Measurements from ENCODE around the gene SAMD4A.

SAMD4A gene

DNA sequence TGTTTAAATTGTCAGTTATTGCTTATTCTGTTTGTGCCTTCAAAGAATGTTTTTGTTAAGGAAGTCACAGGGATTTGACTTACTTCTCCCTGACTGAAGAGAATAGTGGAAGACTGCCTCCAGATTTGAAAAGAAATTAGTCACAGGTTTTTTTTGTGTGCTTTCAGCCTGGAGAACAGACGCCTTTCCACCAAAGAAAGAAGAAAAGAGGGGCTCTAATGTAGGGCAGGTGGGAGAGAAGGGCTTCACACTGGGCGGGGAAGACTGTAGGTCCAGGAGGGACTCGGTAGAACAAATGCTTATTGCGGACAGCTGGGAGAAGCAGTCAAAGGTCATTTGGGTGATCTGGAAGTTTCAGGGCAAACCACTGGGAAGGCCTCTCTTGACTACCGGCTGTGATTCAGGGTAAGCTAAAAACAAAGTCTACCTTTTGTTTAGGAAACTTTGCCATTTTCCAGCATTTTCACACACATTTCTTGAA, 76.8 kb downstream of the SAMD4A start:
- DNase-seq (ENCODE audit: low read depth in 2 of 2): no peak
- no peak overlapping the region for H3K4me3 ChIP-seq (replicated peaks in 1 of 2; ENCODE audit: low read depth in 2 of 2, low read length in 2 of 2)
- TF ChIP-seq, protein P1, sequence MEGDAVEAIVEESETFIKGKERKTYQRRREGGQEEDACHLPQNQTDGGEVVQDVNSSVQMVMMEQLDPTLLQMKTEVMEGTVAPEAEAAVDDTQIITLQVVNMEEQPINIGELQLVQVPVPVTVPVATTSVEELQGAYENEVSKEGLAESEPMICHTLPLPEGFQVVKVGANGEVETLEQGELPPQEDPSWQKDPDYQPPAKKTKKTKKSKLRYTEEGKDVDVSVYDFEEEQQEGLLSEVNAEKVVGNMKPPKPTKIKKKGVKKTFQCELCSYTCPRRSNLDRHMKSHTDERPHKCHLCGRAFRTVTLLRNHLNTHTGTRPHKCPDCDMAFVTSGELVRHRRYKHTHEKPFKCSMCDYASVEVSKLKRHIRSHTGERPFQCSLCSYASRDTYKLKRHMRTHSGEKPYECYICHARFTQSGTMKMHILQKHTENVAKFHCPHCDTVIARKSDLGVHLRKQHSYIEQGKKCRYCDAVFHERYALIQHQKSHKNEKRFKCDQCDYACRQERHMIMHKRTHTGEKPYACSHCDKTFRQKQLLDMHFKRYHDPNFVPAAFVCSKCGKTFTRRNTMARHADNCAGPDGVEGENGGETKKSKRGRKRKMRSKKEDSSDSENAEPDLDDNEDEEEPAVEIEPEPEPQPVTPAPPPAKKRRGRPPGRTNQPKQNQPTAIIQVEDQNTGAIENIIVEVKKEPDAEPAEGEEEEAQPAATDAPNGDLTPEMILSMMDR (IDR thresholded peaks at IDR 0.05; ENCODE audit: low read depth, low read length): no peak

DNA sequence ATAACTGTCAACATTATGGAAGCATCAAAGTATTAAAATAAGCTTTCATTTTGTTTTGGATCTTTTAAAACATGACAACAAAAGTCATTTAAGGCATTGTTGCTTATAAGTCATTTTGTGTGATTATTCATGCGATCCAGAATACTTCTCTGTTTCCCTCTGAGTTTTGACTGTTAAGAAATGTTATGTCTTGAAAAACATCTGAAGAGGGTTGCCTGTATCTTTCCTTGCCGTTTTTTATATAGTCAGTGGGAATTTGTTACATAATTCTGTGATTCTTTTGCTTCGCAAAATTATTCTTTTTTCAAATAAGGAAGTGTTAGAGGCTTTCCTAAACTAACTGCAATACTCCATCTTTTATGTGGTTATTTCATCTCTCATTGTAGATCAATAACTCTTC, 78.7 kb downstream of the SAMD4A start:
- TF ChIP-seq, protein P1 (IDR thresholded peaks at IDR 0.05; ENCODE audit: low read depth, low read length): no peak
- H3K4me3 ChIP-seq (replicated peaks in 1 of 2; ENCODE audit: low read depth in 2 of 2, low read length in 2 of 2): no peak overlapping the region
- no peak for DNase-seq (ENCODE audit: low read depth in 2 of 2)

DNA sequence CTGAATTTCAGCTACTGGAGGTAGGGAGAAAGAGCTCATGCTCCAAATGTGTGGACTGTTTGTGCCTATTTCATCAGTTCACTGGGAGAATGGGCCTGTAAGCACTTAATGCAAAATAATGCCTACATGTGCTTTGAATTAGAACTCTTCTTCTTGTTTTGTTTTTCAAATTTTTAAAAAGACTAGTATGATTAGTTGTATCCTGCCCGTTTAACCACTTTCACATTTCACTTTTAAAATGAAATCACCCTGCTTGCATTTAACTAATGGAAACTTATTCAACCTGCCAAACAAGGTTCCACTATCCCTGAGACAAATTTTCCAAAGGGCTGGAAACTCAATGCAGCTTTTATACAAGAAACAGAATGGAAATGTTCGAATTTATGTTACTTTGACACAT, 79.7 kb downstream of the SAMD4A start:
- TF ChIP-seq, protein P1 (IDR thresholded peaks at IDR 0.05; ENCODE audit: low read depth, low read length): no peak
- no peak overlapping the region for H3K4me3 ChIP-seq (replicated peaks in 1 of 2; ENCODE audit: low read depth in 2 of 2, low read length in 2 of 2)
- DNase-seq (ENCODE audit: low read depth in 2 of 2): no peak

DNA sequence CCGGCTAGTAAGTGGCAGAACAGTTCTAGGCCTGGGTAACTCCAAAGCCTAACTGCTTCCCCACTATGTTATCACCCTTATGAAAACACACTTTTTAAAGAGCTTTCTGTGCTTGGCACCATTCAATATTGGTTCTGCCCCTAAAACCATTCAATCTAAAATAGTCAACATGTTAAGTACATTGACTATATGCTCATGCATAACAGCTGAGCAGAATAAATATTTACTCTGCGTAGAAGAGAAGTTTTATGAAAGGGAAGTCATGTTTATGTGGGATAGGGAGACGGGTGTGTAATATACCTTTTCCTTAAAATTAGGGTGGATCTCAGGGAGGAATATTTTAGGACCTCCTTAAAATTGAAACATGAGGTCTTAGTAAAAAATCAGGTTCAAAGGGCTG, 80.5 kb downstream of the SAMD4A start:
- no peak for DNase-seq (ENCODE audit: low read depth in 2 of 2)
- no peak overlapping the region for H3K4me3 ChIP-seq (replicated peaks in 1 of 2; ENCODE audit: low read depth in 2 of 2, low read length in 2 of 2)
- TF ChIP-seq, protein P1 (IDR thresholded peaks at IDR 0.05; ENCODE audit: low read depth, low read length): no peak

DNA sequence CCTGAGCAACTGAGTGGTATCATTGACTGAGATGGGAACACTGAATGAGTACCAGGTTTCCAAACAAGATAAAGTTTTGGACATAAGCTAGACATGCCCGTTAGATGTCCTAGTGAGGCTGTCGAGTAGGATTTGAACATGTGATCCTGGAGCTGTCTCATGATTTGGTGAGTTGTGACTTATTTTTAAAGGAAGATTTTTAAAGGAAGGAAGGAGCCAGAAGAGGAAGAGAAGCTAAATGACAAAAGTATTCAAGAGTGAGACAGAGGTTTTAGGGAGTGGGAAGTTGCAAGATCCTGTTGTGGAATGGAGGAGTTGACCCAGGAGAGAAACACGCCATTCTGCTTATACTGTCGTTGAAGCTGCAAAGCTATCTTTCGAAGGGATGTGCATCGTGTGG, 82.1 kb downstream of the SAMD4A start:
- TF ChIP-seq, protein P1 (IDR thresholded peaks at IDR 0.05; ENCODE audit: low read depth, low read length): no peak
- DNase-seq (ENCODE audit: low read depth in 2 of 2): no peak
- H3K4me3 ChIP-seq (replicated peaks in 1 of 2; ENCODE audit: low read depth in 2 of 2, low read length in 2 of 2): no peak overlapping the region

DNA sequence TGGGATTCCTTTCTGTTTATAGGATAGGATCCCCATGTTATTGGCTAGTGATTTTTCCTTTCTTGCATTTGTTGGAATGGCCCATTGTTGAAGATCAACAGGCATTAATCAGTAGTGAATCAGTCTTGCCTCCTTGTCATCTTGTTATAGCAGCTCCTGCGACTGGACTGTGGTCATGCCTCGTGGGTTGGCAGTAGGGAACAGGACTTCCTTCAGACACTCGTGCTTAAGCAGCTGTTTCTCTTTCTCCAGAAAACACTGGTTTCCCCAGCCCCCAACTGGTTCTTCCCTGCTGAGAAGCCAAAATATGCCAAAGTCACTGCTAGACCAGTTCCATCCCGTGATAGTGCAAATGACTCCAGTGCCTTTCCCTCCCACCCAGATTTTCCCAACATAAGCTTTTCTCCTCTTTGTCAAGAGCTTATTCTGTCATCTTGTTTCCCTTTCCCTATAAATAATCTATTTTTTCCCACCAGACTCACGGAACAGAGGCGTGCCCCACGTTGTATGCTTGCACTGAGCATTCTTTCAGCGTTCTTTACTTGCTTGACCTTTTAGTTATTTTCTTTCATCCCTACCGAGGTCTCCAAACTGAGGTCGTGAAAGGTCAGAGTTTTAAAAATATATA, 83.5 kb downstream of the SAMD4A start:
- TF ChIP-seq, protein P1 (IDR thresholded peaks at IDR 0.05; ENCODE audit: low read depth, low read length): no peak
- DNase-seq (ENCODE audit: low read depth in 2 of 2): peak; percentile 65 to 86
- no peak overlapping the region for H3K4me3 ChIP-seq (replicated peaks in 1 of 2; ENCODE audit: low read depth in 2 of 2, low read length in 2 of 2)

DNA sequence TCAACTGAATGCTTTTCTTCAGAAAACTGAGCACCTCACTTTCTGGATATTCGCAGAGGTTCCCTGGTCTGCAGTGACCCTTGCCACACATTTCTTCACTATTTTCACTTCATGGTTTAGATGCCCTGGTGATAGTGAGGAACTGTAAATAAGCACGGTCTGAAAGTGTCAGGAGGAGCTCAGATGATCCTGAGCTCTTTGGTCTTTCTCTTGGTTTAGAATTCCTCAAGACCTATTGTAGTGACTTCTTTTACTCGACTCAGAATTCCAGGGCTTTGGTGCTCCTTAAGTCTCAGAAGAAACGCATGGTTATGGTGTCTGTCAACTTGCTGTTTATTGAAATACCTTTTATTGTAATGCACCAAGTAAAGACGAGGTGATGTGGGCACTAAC, 84.0 kb downstream of the SAMD4A start:
- TF ChIP-seq, protein P1 (IDR thresholded peaks at IDR 0.05; ENCODE audit: low read depth, low read length): no peak
- no peak overlapping the region for H3K4me3 ChIP-seq (replicated peaks in 1 of 2; ENCODE audit: low read depth in 2 of 2, low read length in 2 of 2)
- DNase-seq (ENCODE audit: low read depth in 2 of 2): peak in 1 of 2 donors; percentile 13
